ENCODE data around the gene TMEM45A. TPM values are rescaled to one million over a fixed set of nuclear protein-coding genes. Genes with fewer than 3 reads are reported as not detected.
A peak's percentile ranks its signal among the peaks of the same experiment; 100 is the strongest.
"Not testable (repeated sequence)": the region's sequence is repeated elsewhere in the genome, so short reads cannot be mapped to it uniquely, and the experiment has no call there.

Gene TMEM45A
- total RNA-seq (10 to 100 TPM; 12.2 to 18.3 TPM), polyA plus RNA-seq (ENCODE audit: insufficient read depth, low read depth, low replicate concordance) (56.0 TPM)
- long read RNA-seq, donor 1, transcript TMEM45A-201 (6 exons, 1,567 nt), result major isoform, 23 of 43 reads
- long read RNA-seq, donor 1, partial matches to known transcripts, result 8 of 43 reads
- long read RNA-seq, donor 1, other reads (novel, unspliced or antisense), result 12 of 43 reads
- long read RNA-seq, donor 2, transcript TMEM45A-201 (6 exons, 1,567 nt), result major isoform, 7 of 14 reads
- long read RNA-seq, donor 2, partial matches to known transcripts, result 0 of 14 reads
- long read RNA-seq, donor 2, other reads (novel, unspliced or antisense), result 5 of 14 reads

GRCh38 chr3:100492059-100493006 lies at the start of gene TMEM45A:
TMEM45A (plus strand) TSS chr3:100492619; CDS start chr3:100555212, 62,593 bp downstream.
- H3K4me1 ChIP-seq, result no peaks in the 10 kb centered on the region
- TF ChIP-seq POLR2A (IDR thresholded peaks at IDR 0.05), result no peak
- H3K27ac ChIP-seq, result peak within 1 kb of the TSS; percentile 46 to 78
- DNase-seq, result peak; percentile 97
- no peaks in the 10 kb centered on the region for H3K36me3 ChIP-seq (ENCODE audit: low read depth, missing control alignments)
- no peaks in the 10 kb centered on the region for H3K27me3 ChIP-seq
- intact Hi-C loops (cut with DNase I; ENCODE audit: low total_unique reads), result no loop called here
- 0 to 1% methylated on average over 39 to 56 of the region's 56 CpGs for WGBS, 2 donors
- peak within 1 kb of the TSS; percentile 49 to 75 for H3K4me3 ChIP-seq
- H3K9me3 ChIP-seq, result no peaks in the 10 kb centered on the region

GRCh38 chr3:100443690-100444089 lies 48.7 kb upstream of the TMEM45A start:
- Histone ChIP-seq H3K4me1 (no peaks in the 10 kb centered on the region), H3K36me3 (ENCODE audit: low read depth, missing control alignments) (no peaks in the 10 kb centered on the region), H3K4me3 (no peak overlapping the region), H3K9me3 (no peaks in the 10 kb centered on the region), H3K27me3 (no peaks in the 10 kb centered on the region), H3K27ac (no peak overlapping the region)
- TF ChIP-seq CTCF (IDR thresholded peaks at IDR 0.05) (no peak), POLR2A (IDR thresholded peaks at IDR 0.05) (no peak)
- no peak for DNase-seq
- intact Hi-C loops (cut with DNase I; ENCODE audit: low total_unique reads), result no loop called here

GRCh38 chr3:100447067-100447466 lies 45.4 kb upstream of the TMEM45A start:
- DNase-seq; H3K27me3 ChIP-seq; H3K27ac ChIP-seq; H3K4me1 ChIP-seq; H3K4me3 ChIP-seq; H3K9me3 ChIP-seq; intact Hi-C loops (cut with DNase I; ENCODE audit: low total_unique reads); H3K36me3 ChIP-seq (ENCODE audit: low read depth, missing control alignments): not testable (repeated sequence)
- 94 to 97% methylated on average over 3 of the region's 3 CpGs for WGBS, 2 donors

GRCh38 chr3:100448079-100448478 lies 44.3 kb upstream of the TMEM45A start:
- no peak for TF ChIP-seq POLR2A (IDR thresholded peaks at IDR 0.05)
- no peak for TF ChIP-seq CTCF (IDR thresholded peaks at IDR 0.05)
- H3K9me3 ChIP-seq, result no peaks in the 10 kb centered on the region

GRCh38 chr3:100449214-100449613 lies 43.2 kb upstream of the TMEM45A start:
- no peak for TF ChIP-seq POLR2A (IDR thresholded peaks at IDR 0.05)
- TF ChIP-seq CTCF (IDR thresholded peaks at IDR 0.05), result no peak
- no peaks in the 10 kb centered on the region for H3K36me3 ChIP-seq (ENCODE audit: low read depth, missing control alignments)
- WGBS, 2 donors, result 60 to 68% methylated on average over 2 of the region's 2 CpGs
- H3K9me3 ChIP-seq, result no peaks in the 10 kb centered on the region
- intact Hi-C loops (cut with DNase I; ENCODE audit: low total_unique reads), result no loop called here
- H3K4me1 ChIP-seq, result no peaks in the 10 kb centered on the region
- no peak overlapping the region for H3K27ac ChIP-seq
- no peak overlapping the region for H3K4me3 ChIP-seq
- DNase-seq, result no peak
- no peaks in the 10 kb centered on the region for H3K27me3 ChIP-seq

More at GRCh38 chr3:100448079-100448478, 44.3 kb upstream of the TMEM45A start:
- Histone ChIP-seq H3K4me1 (no peaks in the 10 kb centered on the region), H3K27me3 (no peaks in the 10 kb centered on the region), H3K36me3 (ENCODE audit: low read depth, missing control alignments) (no peaks in the 10 kb centered on the region), H3K4me3 (no peak overlapping the region), H3K27ac (no peak overlapping the region)
- 92 to 94% methylated on average over 1 of the region's 1 CpG for WGBS, 2 donors
- intact Hi-C loops (cut with DNase I; ENCODE audit: low total_unique reads), result no loop called here
- DNase-seq, result no peak
